ENCODE measurements around the gene TAS1R1.

Gene TAS1R1

DNA sequence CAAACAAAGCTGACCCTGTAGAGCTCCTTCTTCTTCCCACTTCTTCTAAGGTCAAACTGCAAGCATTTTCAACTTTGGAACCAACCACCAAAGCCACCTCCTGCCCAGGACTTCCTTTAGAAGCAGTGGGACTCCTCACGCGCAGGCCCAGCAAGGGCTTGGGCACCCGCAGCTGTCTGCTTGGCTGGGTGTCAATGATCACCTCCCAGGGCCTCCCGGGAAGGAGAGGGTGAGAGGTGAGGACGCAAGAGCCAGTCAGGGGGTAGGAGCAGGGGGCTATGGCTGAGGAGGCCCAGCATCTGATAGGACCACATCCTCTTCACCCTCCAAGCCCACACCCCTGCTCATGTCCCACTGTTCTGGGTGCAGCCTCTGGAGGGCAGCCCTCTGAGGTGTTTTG lies 37.3 kb downstream of the TAS1R1 start:
- H3K27ac ChIP-seq = no peak overlapping the region

GRCh38 chr1:6592865-6593593 lies 37.9 kb downstream of the TAS1R1 start:
- H3K27ac ChIP-seq = no peak overlapping the region
- TF ChIP-seq CTCF (conservative IDR thresholded peaks at IDR 0.05) = no peak

More for the DNA sequence above, 37.3 kb downstream of the TAS1R1 start:
- TF ChIP-seq CTCF (conservative IDR thresholded peaks at IDR 0.05) = no peak

- no peak overlapping the region for H3K27ac ChIP-seq
- no peak for TF ChIP-seq CTCF (conservative IDR thresholded peaks at IDR 0.05)
Observed at GRCh38 chr1:6593810-6594209, 38.7 kb downstream of the TAS1R1 start.

DNA sequence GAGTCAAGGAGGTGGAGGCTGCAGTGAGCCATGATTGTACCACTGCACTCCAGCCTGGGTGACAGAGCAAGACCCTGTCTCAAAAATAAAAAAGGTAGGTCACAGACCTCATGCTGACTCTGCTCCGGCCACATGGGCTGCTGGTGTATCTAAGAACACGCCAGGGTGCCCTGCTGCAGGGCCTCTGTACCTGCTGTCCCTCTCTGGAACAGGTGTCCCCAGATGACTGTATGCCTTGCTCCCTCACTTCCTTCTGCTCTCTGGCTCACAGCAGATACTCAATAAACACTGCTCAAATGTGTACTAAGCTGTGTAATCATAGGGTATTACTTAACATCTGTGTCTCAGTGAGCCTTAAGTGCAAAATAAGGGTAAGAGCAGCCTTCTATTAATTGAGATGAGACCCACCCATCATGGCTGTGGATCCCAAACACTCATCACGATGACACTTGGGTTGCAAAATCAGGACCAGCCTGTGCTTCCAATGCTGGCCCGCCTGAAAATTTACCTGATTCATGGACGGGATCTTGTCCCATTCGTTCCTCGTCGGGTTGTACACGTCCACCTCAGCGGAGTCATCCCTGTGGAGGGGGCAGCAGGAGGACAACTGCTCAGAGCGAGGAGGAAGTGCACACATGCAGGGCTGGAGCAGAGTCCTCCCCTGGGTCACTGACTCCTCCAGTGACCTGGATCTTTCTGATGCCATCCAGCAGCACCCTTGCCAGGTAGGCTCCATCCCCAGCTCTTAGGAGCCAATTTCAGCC lies 40.1 kb downstream of the TAS1R1 start:
- no peak for TF ChIP-seq CTCF (conservative IDR thresholded peaks at IDR 0.05)
- no peak overlapping the region for H3K27ac ChIP-seq

DNA sequence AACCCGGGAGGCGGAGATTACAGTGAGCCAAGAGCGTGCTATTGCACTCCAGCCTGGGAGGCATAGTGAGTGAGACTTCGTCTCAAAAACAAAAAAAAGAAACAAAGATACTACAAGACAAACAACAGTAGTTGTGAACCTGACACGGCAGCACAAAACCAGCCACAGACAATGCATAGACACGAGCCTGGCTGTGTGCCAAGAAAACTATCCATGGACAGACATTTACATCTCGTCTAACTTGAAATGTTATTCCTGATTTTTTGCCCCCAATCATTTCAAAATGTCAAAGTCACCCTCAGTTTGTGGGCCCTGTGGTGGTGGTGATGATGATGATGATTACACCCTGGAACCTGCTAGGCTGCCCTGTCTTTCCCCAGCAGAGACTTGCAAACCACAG lies 41.2 kb downstream of the TAS1R1 start:
- H3K27ac ChIP-seq = no peak overlapping the region
- TF ChIP-seq CTCF (conservative IDR thresholded peaks at IDR 0.05) = no peak

GRCh38 chr1:6596886-6597776 lies 42.0 kb downstream of the TAS1R1 start:
- H3K27ac ChIP-seq = no peak overlapping the region

More at GRCh38 chr1:6596886-6597776, 42.0 kb downstream of the TAS1R1 start:
- TF ChIP-seq CTCF (conservative IDR thresholded peaks at IDR 0.05) = no peak

Measured in VCaP (cell line).